GM18505 (cell line): Measurements from ENCODE around the gene ANKRD33.

Experiments used
- ATAC-seq: cut with Tn5 transposase; IDR thresholded peaks from one replicate; pipeline ENCODE4 v1.9.1; 2021; ENCODE audit not compliant: unreplicated experiment
- POLR2A ChIP-seq: IDR thresholded peaks from 4 replicates; pipeline ENCODE4 v1.6.1; 2011; ENCODE audit warnings: borderline replicate concordance; ENCODE audit not compliant: insufficient read depth, insufficient read length; ENCODE audit errors: extremely low read depth

Gene ANKRD33

GRCh38 chr12:51926718-51927117 is 38.8 kb downstream of the ANKRD33 start:
- TF ChIP-seq POLR2A: no peak
- ATAC-seq: no peak

GRCh38 chr12:51932218-51933076 is 44.5 kb downstream of the ANKRD33 start:
- no peak for TF ChIP-seq POLR2A
- no peak for ATAC-seq

- no peak for ATAC-seq
- no peak for TF ChIP-seq POLR2A
Observed at GRCh38 chr12:51934080-51934479, 46.2 kb downstream of the ANKRD33 start.

DNA sequence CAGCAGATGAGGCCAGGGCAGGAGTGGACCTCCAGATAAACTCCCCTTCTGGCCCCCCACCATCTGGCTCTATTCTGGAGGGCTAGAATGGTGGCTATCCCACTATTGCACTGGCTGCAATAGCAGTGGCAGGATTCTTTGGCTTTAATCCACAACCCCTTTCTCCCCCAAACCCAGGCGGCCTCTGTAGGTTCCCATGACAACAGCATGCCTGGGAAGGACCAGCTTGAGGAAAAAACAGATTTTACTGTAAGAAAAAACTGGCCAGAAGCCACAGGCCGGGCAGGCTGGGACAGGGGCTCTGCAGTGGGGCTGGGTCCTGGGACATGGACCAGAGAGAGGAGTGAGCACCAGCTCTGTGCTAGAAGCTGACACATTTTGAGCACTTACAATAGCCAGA is 50.0 kb downstream of the ANKRD33 start:
- TF ChIP-seq POLR2A: no peak
- ATAC-seq: no peak

GRCh38 chr12:51938726-51939125 is 50.8 kb downstream of the ANKRD33 start:
- no peak for ATAC-seq
- no peak for TF ChIP-seq POLR2A

- no peak for TF ChIP-seq POLR2A
- no peak for ATAC-seq
Observed at GRCh38 chr12:51941011-51941581, 53.2 kb downstream of the ANKRD33 start.
